Immature natural killer cell (primary cell): ENCODE results near the gene RXRG. TPM values are rescaled to one million over a fixed set of nuclear protein-coding genes. Genes with fewer than 3 reads are reported as not detected.
"Not testable (repeated sequence)": the region's sequence is repeated elsewhere in the genome, so short reads cannot be mapped to it uniquely, and the experiment has no call there.

Experiments
- DNase-seq, 3 donors: peaks; one replicate each; pipeline ENCODE4 v3.0.0; 2022; ENCODE audit warnings: mixed read lengths in 1 of 3
- H3K27ac Mint-ChIP-seq, 6 donors: one replicate each; pipeline ENCODE4 v1.8.0; 2020; ENCODE audit warnings: mixed read lengths in 6 of 6, mild to moderate bottlenecking in 5 of 6, inconsistent platforms in 4 of 6, moderate library complexity in 3 of 6
- H3K27me3 Mint-ChIP-seq, 3 donors: one replicate each; pipeline ENCODE4 v1.8.0; 2020 to 2021; ENCODE audit warnings: low read depth in 3 of 3, mild to moderate bottlenecking in 3 of 3, mixed read lengths in 3 of 3, moderate library complexity in 3 of 3, inconsistent platforms in 1 of 3
- H3K36me3 Mint-ChIP-seq, 3 donors: one replicate each; pipeline ENCODE4 v1.8.0; 2020; ENCODE audit warnings: mixed read lengths in 3 of 3, inconsistent platforms in 2 of 3, mild to moderate bottlenecking in 2 of 3
- H3K4me1 Mint-ChIP-seq, 2 donors: one replicate each; pipeline ENCODE4 v1.8.0; 2020; ENCODE audit warnings: inconsistent platforms in 2 of 2, mild to moderate bottlenecking in 2 of 2, mixed read lengths in 2 of 2, moderate library complexity in 1 of 2
- H3K4me3 Mint-ChIP-seq, 5 donors: one replicate each; pipeline ENCODE4 v1.8.0; 2020; ENCODE audit warnings: mild to moderate bottlenecking in 5 of 5, mixed read lengths in 5 of 5, inconsistent platforms in 3 of 5, moderate library complexity in 3 of 5
- H3K9me3 Mint-ChIP-seq, 6 donors: one replicate each; pipeline ENCODE4 v1.8.0; 2020; ENCODE audit warnings: mild to moderate bottlenecking in 6 of 6, mixed read lengths in 6 of 6, inconsistent platforms in 4 of 6, moderate library complexity in 3 of 6
- polyA plus RNA-seq, 3 donors: library from polyadenylated mRNA; unstranded; fragments of 300-500 nt; fragmentation: Illumina TruSeq; gene quantifications; one replicate each; pipeline ENCODE4 v1.2.3, GENCODE V29; 2021

RXRG gene
- polyA plus RNA-seq, 3 donors from 2014 or later = not detected

DNA sequence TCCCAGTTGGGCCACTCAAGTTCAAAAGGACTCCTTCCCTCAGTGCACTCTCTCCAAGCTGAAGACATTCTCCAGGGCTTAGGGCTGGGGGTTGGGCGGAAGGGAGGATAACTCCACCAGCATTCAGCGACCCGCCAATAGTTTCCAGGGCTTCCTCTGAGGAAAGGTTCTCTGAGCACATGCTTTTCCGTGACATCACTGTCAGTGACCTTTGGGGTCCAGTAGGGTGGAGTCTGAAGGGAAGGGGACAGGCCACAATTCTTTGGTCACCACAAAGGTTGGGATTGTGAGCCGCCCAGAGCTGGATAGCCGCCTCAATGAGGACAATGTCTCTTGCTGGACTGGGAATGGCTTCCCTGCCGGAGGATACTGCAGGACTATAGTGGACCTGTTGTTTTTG is 22.8 kb upstream of the RXRG start:
- no peak for DNase-seq
- Mint-ChIP-seq H3K27ac (no peak overlapping the region), H3K4me3 (no peak overlapping the region), H3K27me3 (peaks cover 0 to 11% (median 2%) of the 10 kb centered on the region in 3 donors), H3K4me1 (no peaks in the 10 kb centered on the region), H3K9me3 (no peaks in the 10 kb centered on the region), H3K36me3 (no peaks in the 10 kb centered on the region)

DNA sequence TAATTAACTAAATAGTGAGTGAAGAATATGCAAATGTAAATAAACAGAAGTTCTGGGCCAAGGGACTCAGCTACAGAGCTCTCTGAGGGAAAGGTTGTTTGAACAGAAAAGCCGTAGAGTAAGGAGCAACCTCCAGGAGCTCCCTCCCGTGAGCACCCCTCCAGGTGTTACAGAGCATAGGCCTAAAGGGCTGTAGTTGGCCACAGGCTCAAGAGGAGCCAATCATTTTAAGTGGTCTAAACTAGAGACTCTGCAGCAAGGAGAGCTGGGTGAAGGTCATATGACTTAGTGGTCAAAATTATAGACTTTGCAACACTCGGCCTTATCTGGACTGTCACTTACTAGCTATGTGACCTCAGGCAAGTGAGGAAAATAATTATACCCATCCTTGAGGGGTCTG is 19.1 kb upstream of the RXRG start:
- no peaks in the 10 kb centered on the region for H3K4me1 Mint-ChIP-seq
- H3K4me3 Mint-ChIP-seq = no peak overlapping the region
- H3K27me3 Mint-ChIP-seq = peaks cover 3 to 7% (median 7%) of the 10 kb centered on the region in 3 donors
- DNase-seq = no peak
- no peak overlapping the region for H3K27ac Mint-ChIP-seq
- H3K9me3 Mint-ChIP-seq = no peaks in the 10 kb centered on the region
- no peaks in the 10 kb centered on the region for H3K36me3 Mint-ChIP-seq

DNA sequence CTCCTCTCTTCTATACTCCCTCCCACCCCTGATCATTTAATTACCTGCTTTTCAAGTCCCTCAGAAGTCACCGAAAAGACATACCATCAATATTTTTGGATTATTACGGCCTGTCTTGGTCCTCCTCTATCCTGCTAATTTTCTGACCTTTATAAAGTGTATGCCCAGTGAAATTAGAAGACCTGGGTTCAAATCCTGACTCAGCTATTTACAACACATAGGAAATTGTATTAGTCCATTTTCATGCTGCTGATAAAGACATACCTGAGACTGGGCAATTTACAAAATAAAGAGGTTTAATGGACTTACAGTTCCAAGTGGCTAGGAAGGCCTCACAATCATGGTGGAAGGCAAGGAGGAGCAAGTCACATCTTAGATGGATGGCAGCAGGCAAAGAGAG is 14.8 kb upstream of the RXRG start:
- H3K27me3 Mint-ChIP-seq, H3K27ac Mint-ChIP-seq, H3K4me1 Mint-ChIP-seq, H3K36me3 Mint-ChIP-seq, H3K4me3 Mint-ChIP-seq, DNase-seq, H3K9me3 Mint-ChIP-seq: not testable (repeated sequence)

GRCh38 chr1:165456861-165457260 is 11.9 kb upstream of the RXRG start:
- Mint-ChIP-seq H3K27me3 (peaks cover 2 to 8% (median 7%) of the 10 kb centered on the region in 3 donors), H3K36me3 (no peaks in the 10 kb centered on the region), H3K4me1 (no peaks in the 10 kb centered on the region), H3K27ac (no peak overlapping the region), H3K4me3 (no peak overlapping the region), H3K9me3 (no peaks in the 10 kb centered on the region)
- DNase-seq = no peak

DNA sequence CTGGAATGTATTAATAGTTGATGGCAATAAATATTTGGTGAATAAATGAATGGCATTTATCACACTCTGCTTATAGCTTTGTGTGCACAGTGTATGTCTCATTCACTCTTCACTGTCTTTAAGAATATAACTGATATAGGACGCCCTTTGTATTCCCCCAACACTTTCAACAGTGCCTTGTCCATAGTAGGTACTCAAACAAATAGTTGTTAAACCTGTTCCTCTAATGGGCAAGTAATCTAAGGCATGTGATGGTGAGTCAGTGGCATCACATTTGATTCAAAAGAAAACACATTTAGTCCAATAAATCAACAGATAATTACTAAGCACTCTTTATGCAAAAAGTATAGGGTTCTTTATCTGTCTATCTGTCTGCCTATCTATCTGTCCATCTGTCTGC is 11.2 kb upstream of the RXRG start:
- no peaks in the 10 kb centered on the region for H3K36me3 Mint-ChIP-seq
- H3K27ac Mint-ChIP-seq = no peak overlapping the region
- no peaks in the 10 kb centered on the region for H3K9me3 Mint-ChIP-seq
- peaks cover 2 to 10% (median 7%) of the 10 kb centered on the region in 3 donors for H3K27me3 Mint-ChIP-seq
- DNase-seq = no peak
- no peaks in the 10 kb centered on the region for H3K4me1 Mint-ChIP-seq
- H3K4me3 Mint-ChIP-seq = no peak overlapping the region

DNA sequence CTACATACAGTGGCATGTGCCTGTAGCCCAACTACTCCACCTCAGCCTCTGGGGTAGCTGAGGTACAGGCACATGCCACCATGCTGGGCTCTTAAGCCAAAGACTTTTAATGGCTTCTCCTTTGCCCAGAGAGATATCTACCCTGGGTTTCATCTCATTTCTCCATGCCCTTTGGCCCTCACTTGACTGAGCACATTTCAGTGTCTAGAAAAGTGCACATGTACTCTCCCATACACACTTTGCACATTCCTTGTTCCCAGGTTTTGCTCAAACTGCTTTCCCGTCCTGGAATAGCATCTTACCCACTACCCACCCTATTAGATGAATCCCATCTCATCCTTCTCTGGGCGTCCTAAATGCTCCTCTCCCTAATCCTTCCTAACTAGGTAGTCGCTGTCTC is 10.2 kb upstream of the RXRG start:
- Mint-ChIP-seq H3K27ac (no peak overlapping the region), H3K36me3 (no peaks in the 10 kb centered on the region), H3K27me3 (peaks cover 6 to 7% (median 6%) of the 10 kb centered on the region in 3 donors), H3K9me3 (no peaks in the 10 kb centered on the region), H3K4me3 (no peak overlapping the region), H3K4me1 (no peaks in the 10 kb centered on the region)
- no peak for DNase-seq

DNA sequence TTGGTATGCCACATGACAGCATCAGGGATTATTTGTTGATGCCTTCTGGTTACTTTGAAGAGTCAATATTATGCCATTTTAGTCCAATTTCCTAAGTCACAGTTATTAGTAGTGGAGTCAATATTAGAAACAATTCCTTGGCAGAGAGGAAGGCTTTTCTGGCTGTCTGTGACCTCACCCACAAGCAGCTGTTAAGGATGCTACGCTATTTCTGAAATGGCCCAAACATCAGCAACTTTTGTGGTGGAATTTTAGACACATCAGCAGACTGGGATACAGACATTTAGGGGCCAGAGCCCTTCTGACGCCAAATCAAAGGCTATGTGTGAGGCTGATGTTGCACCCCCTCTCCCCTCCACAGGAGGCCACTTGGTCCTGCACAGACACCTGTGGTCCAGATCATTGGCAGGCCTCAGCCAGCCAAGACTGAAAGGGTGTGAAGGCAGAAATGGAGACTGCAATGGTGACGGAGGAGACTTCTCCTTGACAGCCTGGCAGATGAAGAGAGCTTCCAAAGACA is 9.2 kb upstream of the RXRG start:
- DNase-seq = no peak
- Mint-ChIP-seq H3K4me1 (no peaks in the 10 kb centered on the region), H3K36me3 (no peaks in the 10 kb centered on the region), H3K27me3 (peaks cover 2 to 6% (median 5%) of the 10 kb centered on the region in 3 donors), H3K27ac (no peak overlapping the region), H3K9me3 (no peaks in the 10 kb centered on the region), H3K4me3 (no peak overlapping the region)

- H3K9me3 Mint-ChIP-seq = no peaks in the 10 kb centered on the region
- no peaks in the 10 kb centered on the region for H3K4me1 Mint-ChIP-seq
- H3K27me3 Mint-ChIP-seq = peaks cover 6 to 10% (median 9%) of the 10 kb centered on the region in 3 donors
- no peak overlapping the region for H3K27ac Mint-ChIP-seq
- no peak for DNase-seq
- H3K4me3 Mint-ChIP-seq = no peak overlapping the region
- H3K36me3 Mint-ChIP-seq = no peaks in the 10 kb centered on the region
These were observed 7.6 kb upstream of the RXRG start for GRCh38 chr1:165452336-165453130.

- DNase-seq = no peak
- no peaks in the 10 kb centered on the region for H3K36me3 Mint-ChIP-seq
- H3K4me3 Mint-ChIP-seq = no peak overlapping the region
- no peaks in the 10 kb centered on the region for H3K4me1 Mint-ChIP-seq
- H3K27ac Mint-ChIP-seq = no peak overlapping the region
- peaks cover 8 to 15% (median 14%) of the 10 kb centered on the region in 3 donors for H3K27me3 Mint-ChIP-seq
- H3K9me3 Mint-ChIP-seq = no peaks in the 10 kb centered on the region
These were observed 6.8 kb upstream of the RXRG start for GRCh38 chr1:165451691-165452090.

- H3K9me3 Mint-ChIP-seq = peaks cover 0 to 3% (median 0%) of the 10 kb centered on the region in 6 donors
These were observed 4.2 kb upstream of the RXRG start for GRCh38 chr1:165449131-165449530.

GRCh38 chr1:165445388-165445787 is 462 bp upstream of the RXRG start:
- no peak overlapping the region for H3K27ac Mint-ChIP-seq
- no peaks in the 10 kb centered on the region for H3K36me3 Mint-ChIP-seq
- peaks cover 0 to 2% of the 10 kb centered on the region in 2 donors for H3K4me1 Mint-ChIP-seq
- peaks cover 0 to 3% (median 0%) of the 10 kb centered on the region in 6 donors for H3K9me3 Mint-ChIP-seq
- no peak for DNase-seq
- H3K27me3 Mint-ChIP-seq = peaks cover 15 to 35% (median 15%) of the 10 kb centered on the region in 3 donors
- H3K4me3 Mint-ChIP-seq = peak overlapping the region in 1 of 5 donors; percentile 21

More at GRCh38 chr1:165449131-165449530, 4.2 kb upstream of the RXRG start:
- Mint-ChIP-seq H3K27ac (no peak overlapping the region), H3K36me3 (no peaks in the 10 kb centered on the region), H3K4me1 (no peaks in the 10 kb centered on the region), H3K27me3 (peaks cover 12 to 25% (median 15%) of the 10 kb centered on the region in 3 donors), H3K4me3 (no peak overlapping the region)
- no peak for DNase-seq

- peaks cover 12 to 32% (median 17%) of the 10 kb centered on the region in 3 donors for H3K27me3 Mint-ChIP-seq
These were observed 1.2 kb downstream of the RXRG start for GRCh38 chr1:165443539-165444311.

GRCh38 chr1:165442653-165443052 is 2.3 kb downstream of the RXRG start:
- Mint-ChIP-seq H3K4me1 (peaks cover 0 to 2% of the 10 kb centered on the region in 2 donors), H3K36me3 (no peaks in the 10 kb centered on the region), H3K27me3 (peaks cover 12 to 29% (median 13%) of the 10 kb centered on the region in 3 donors), H3K4me3 (no peak overlapping the region), H3K27ac (no peak overlapping the region), H3K9me3 (peaks cover 0 to 3% (median 0%) of the 10 kb centered on the region in 6 donors)
- DNase-seq = no peak

More at GRCh38 chr1:165443539-165444311, 1.2 kb downstream of the RXRG start:
- Mint-ChIP-seq H3K27ac (no peak overlapping the region), H3K9me3 (peaks cover 0 to 3% (median 0%) of the 10 kb centered on the region in 6 donors), H3K36me3 (no peaks in the 10 kb centered on the region), H3K4me1 (peaks cover 0 to 2% of the 10 kb centered on the region in 2 donors), H3K4me3 (no peak overlapping the region)
- no peak for DNase-seq

DNA sequence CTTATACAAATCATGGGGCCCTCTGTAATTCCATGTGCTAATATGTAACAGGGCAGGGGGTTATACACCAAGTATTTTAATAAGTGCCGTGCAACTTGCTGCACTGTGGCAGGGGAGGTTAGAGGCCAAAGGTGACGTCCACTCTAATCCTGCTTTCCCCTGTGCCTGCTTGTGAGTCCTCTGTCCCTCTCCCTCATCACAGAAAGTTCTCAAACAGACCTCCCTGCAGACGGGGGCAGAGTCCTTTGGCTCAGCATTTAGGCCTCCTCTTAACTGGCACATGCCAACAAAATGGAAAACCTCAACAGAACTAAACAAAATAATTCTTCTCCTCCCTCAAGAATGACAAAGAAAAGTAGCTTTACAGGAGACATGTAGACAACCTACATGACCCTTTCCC is 2.9 kb downstream of the RXRG start:
- Mint-ChIP-seq H3K27ac (no peak overlapping the region), H3K4me3 (no peak overlapping the region), H3K4me1 (peaks cover 0 to 2% of the 10 kb centered on the region in 2 donors), H3K27me3 (peaks cover 12 to 27% (median 13%) of the 10 kb centered on the region in 3 donors), H3K36me3 (no peaks in the 10 kb centered on the region), H3K9me3 (peaks cover 0 to 3% (median 0%) of the 10 kb centered on the region in 6 donors)
- DNase-seq = no peak
